IPS-NIHi7 (cell line): ENCODE results near the gene WSCD1.

Experiments
- DNase-seq: peaks from one replicate; pipeline ENCODE4 v3.0.0; 2012; ENCODE audit warnings: mixed read lengths; ENCODE audit errors: extremely low spot score

Gene WSCD1

GRCh38 chr17:6069539-6070429 lies at the start of gene WSCD1:
WSCD1 (plus strand) TSS chr17:6070379; CDS start chr17:6080659, 10,280 bp downstream.
- DNase-seq: peak; percentile 83

- no peak for DNase-seq
Measured at GRCh38 chr17:6021011-6021400, 49.2 kb upstream of the WSCD1 start.

- no peak for DNase-seq
Measured at GRCh38 chr17:6021627-6022026, 48.6 kb upstream of the WSCD1 start.

- no peak for DNase-seq
Measured at GRCh38 chr17:6023036-6023831, 46.9 kb upstream of the WSCD1 start.

- no peak for DNase-seq
Measured at GRCh38 chr17:6024576-6024975, 45.6 kb upstream of the WSCD1 start.

- DNase-seq: no peak
Measured at GRCh38 chr17:6027342-6028024, 42.7 kb upstream of the WSCD1 start.

GRCh38 chr17:6028294-6028693 lies 41.9 kb upstream of the WSCD1 start:
- DNase-seq: no peak

- no peak for DNase-seq
Measured at GRCh38 chr17:6035801-6036394, 34.3 kb upstream of the WSCD1 start.

- DNase-seq: no peak
Measured at GRCh38 chr17:6040504-6040903, 29.7 kb upstream of the WSCD1 start.

- no peak for DNase-seq
Measured at GRCh38 chr17:6041246-6041645, 28.9 kb upstream of the WSCD1 start.

GRCh38 chr17:6043405-6043804 lies 26.8 kb upstream of the WSCD1 start:
- DNase-seq: no peak

GRCh38 chr17:6044261-6044660 lies 25.9 kb upstream of the WSCD1 start:
- DNase-seq: no peak

GRCh38 chr17:6045621-6046357 lies 24.4 kb upstream of the WSCD1 start:
- no peak for DNase-seq

GRCh38 chr17:6046431-6046830 lies 23.7 kb upstream of the WSCD1 start:
- no peak for DNase-seq

- DNase-seq: no peak
Measured at GRCh38 chr17:6046931-6047330, 23.2 kb upstream of the WSCD1 start.

GRCh38 chr17:6047966-6048365 lies 22.2 kb upstream of the WSCD1 start:
- DNase-seq: no peak

- no peak for DNase-seq
Measured at GRCh38 chr17:6048486-6048885, 21.7 kb upstream of the WSCD1 start.

- DNase-seq: no peak
Measured at GRCh38 chr17:6052926-6053325, 17.3 kb upstream of the WSCD1 start.

GRCh38 chr17:6054372-6054771 lies 15.8 kb upstream of the WSCD1 start:
- no peak for DNase-seq

- DNase-seq: no peak
Measured at GRCh38 chr17:6056104-6056503, 14.1 kb upstream of the WSCD1 start.

- DNase-seq: no peak
Measured at GRCh38 chr17:6057562-6057961, 12.6 kb upstream of the WSCD1 start.
